ENCODE results near the gene RNF220. TPM values are rescaled to one million over a fixed set of nuclear protein-coding genes. Genes with fewer than 3 reads are reported as not detected.

Gene RNF220
- total and polyA plus RNA-seq, 2 donors (not counting 3 experiments of a cell fraction or from before 2014, with no cell fraction given): 62.7 to 66.6 TPM

DNA sequence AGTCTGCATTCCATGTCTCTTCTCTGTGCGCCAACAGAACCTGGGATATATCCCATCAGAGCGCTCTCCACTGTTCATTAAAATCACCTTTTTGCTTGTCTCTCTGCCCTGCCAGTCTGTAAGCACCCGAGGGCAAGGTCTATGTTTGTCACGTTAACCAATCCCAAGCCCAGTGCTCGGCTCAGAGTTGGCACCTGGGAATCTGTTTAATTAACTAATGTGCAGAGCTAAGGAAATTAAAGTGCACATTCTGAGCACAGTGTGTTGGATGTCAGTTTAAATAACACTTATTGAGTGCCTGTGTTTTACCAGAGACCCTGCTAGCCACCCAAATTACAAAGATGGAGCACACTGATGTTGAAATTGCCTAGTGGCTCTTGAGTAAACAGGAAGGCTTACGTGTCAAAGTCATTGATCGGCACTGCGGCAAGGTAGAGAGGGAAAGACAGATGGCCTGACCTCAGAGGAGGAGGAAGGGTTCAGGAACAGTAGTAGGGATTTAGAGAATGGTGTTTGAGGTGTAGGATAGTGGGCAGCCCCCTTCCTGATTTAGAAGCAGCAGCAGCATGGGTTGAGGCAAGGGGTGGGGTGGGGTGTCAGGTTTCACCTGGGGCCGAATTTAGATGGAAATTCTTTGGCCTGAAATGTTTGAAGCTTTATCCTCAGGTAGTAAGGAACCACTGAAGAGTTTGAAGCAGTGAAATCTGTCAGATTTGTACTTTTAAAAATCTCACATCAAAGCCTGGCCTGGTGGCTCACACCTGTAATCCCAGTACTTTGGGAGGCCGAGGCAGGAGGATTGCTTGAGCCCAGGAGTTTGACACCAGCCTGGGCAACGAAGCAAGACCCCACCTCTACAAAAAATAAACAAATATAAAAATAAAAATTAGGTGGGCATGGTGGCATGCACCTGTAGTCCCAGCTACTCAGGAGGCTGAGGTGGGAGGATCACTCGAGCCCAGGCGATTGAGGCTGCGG is 277.1 kb downstream of the RNF220 start:
- FAIRE-seq (no peak), DNase-seq (ENCODE audit: low read depth, low spot score) (no peak)
- BruUV-seq (replicated peaks): no TSS peak
- ChIA-PET CTCF (interaction anchor here (1.3 to 1.9 kb wide), 2 partner anchors 8 to 29 kb away, joined by 3 to 5 read pairs; partner anchors contain the start of genes ARMH1 and TMEM53), POLR2A (no interaction called here)
- Histone ChIP-seq H3K4me1 (ENCODE audit: control insufficient read depth, extremely low read depth, insufficient read depth, low read length) (peaks cover under 1% of the 10 kb centered on the region), H2AFZ (ENCODE audit: low read depth, low read length) (no peak overlapping the region), H3K9ac (replicated peaks; ENCODE audit: extremely low read depth, insufficient read depth, low read length) (no peak overlapping the region), H3K79me2 (ENCODE audit: control insufficient read depth, insufficient read depth, low read length) (no peaks in the 10 kb centered on the region), H4K20me1 (replicated peaks; ENCODE audit: control insufficient read depth, extremely low read depth, insufficient read depth, low read length) (no peaks in the 10 kb centered on the region), H3K9me1 (replicated peaks; ENCODE audit: control insufficient read depth, extremely low read depth, insufficient read depth, low read length) (no peaks in the 10 kb centered on the region), H3K9me3 (replicated peaks; ENCODE audit: control insufficient read depth, insufficient read depth, low read length) (no peaks in the 10 kb centered on the region), H3K4me2 (ENCODE audit: insufficient read depth, low read length) (no peak overlapping the region), H3K27me3 (ENCODE audit: control insufficient read depth in 2 of 2, insufficient read depth in 2 of 2, low read length in 2 of 2) (peaks cover 0 to 4% of the 10 kb centered on the region in 2 experiments), H3K4me3 (replicated peaks in 1 of 3; ENCODE audit: insufficient read depth in 1 of 3, low read depth in 1 of 3, low read length in 3 of 3) (no peak overlapping the region), H3K27ac (ENCODE audit: insufficient read depth, low read depth, low read length) (no peak overlapping the region), H3K36me3 (ENCODE audit: control insufficient read depth in 2 of 2, extremely low read depth in 1 of 2, insufficient read depth in 2 of 2, low read length in 2 of 2) (no peaks in the 10 kb centered on the region)
- TF ChIP-seq JUN (IDR thresholded peaks at IDR 0.05; ENCODE audit: borderline replicate concordance, insufficient read depth, insufficient read length, low read depth) (no peak), POLR2AphosphoS5 (IDR thresholded peaks at IDR 0.05; ENCODE audit: insufficient read depth, low read depth, low read length) (no peak), MYC (IDR thresholded peaks at IDR 0.05; ENCODE audit: low read depth, low read length) (no peak), EZH2 (IDR thresholded peaks at IDR 0.05; ENCODE audit: borderline replicate concordance, low read depth, low read length, severe bottlenecking) (no peak), POLR2A (IDR thresholded peaks at IDR 0.05; ENCODE audit: low read depth, low read length) (no peak), FOS (IDR thresholded peaks at IDR 0.05; ENCODE audit: borderline replicate concordance, insufficient read depth, low read length) (no peak), GATA2 (IDR thresholded peaks at IDR 0.05; ENCODE audit: insufficient read depth, insufficient read length, low read depth, low read length) (no peak)
- TF ChIP-seq, protein P1, sequence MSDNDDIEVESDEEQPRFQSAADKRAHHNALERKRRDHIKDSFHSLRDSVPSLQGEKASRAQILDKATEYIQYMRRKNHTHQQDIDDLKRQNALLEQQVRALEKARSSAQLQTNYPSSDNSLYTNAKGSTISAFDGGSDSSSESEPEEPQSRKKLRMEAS (IDR thresholded peaks at IDR 0.05; ENCODE audit: insufficient read depth, insufficient read length): no peak
- TF ChIP-seq, protein P2, sequence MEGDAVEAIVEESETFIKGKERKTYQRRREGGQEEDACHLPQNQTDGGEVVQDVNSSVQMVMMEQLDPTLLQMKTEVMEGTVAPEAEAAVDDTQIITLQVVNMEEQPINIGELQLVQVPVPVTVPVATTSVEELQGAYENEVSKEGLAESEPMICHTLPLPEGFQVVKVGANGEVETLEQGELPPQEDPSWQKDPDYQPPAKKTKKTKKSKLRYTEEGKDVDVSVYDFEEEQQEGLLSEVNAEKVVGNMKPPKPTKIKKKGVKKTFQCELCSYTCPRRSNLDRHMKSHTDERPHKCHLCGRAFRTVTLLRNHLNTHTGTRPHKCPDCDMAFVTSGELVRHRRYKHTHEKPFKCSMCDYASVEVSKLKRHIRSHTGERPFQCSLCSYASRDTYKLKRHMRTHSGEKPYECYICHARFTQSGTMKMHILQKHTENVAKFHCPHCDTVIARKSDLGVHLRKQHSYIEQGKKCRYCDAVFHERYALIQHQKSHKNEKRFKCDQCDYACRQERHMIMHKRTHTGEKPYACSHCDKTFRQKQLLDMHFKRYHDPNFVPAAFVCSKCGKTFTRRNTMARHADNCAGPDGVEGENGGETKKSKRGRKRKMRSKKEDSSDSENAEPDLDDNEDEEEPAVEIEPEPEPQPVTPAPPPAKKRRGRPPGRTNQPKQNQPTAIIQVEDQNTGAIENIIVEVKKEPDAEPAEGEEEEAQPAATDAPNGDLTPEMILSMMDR (IDR thresholded peaks at IDR 0.05; ENCODE audit: extremely low read depth in 1 of 2, insufficient read depth in 1 of 2, low read depth in 1 of 2, low read length in 2 of 2): no peak
- intact Hi-C loops (cut with micrococcal nuclease): no loop called here
- dilution Hi-C loops (cut with MboI; ENCODE audit: extremely low pct_ligation_motif_present, low sequenced_read_pairs): no loop called here
